ENCODE data around the gene GDI2.

Gene GDI2

GRCh38 chr10:5806745-5807144, 6.5 kb downstream of the GDI2 start:
- no peak for TF ChIP-seq HDGF (IDR thresholded peaks at IDR 0.05; ENCODE audit: borderline replicate concordance)
- no peak for TF ChIP-seq ELF4 (IDR thresholded peaks at IDR 0.05)
- POLR2A ChIA-PET = no interaction called here
- DNase-seq (ENCODE audit: extremely low spot score) = no peak
- CTCF ChIA-PET = interaction anchor here (0.6 kb wide), 1 partner anchor 15 kb away, joined by 5 read pairs; no protein-coding TSS in a partner anchor

GRCh38 chr10:5805711-5806110, 7.5 kb downstream of the GDI2 start:
- ChIA-PET CTCF (no interaction called here), POLR2A (no interaction called here)
- no peak for DNase-seq (ENCODE audit: extremely low spot score)
- TF ChIP-seq NFRKB (IDR thresholded peaks at IDR 0.05) = no peak
- TF ChIP-seq TARDBP (IDR thresholded peaks at IDR 0.05) = no peak
- TF ChIP-seq L3MBTL2 (conservative IDR thresholded peaks at IDR 0.05) = no peak
- TF ChIP-seq SP1 (IDR thresholded peaks at IDR 0.05) = no peak
- no peak for TF ChIP-seq BHLHE40 (IDR thresholded peaks at IDR 0.05; ENCODE audit: borderline replicate concordance)

GRCh38 chr10:5805260-5805659, 8.0 kb downstream of the GDI2 start:
- ChIA-PET CTCF (no interaction called here), POLR2A (interaction anchor here (1.8 kb wide), 1 partner anchor 8 kb away, joined by 7 read pairs; the partner anchor contains the start of gene GDI2)
- TF ChIP-seq HDGF (IDR thresholded peaks at IDR 0.05; ENCODE audit: borderline replicate concordance) (no peak), ZNF384 (IDR thresholded peaks at IDR 0.05) (no peak), ARNT (IDR thresholded peaks at IDR 0.05) (no peak), ELF4 (IDR thresholded peaks at IDR 0.05) (no peak), NFRKB (IDR thresholded peaks at IDR 0.05) (no peak), FOXA1 (IDR thresholded peaks at IDR 0.05) (no peak), LEF1 (IDR thresholded peaks at IDR 0.05; ENCODE audit: borderline replicate concordance) (no peak), L3MBTL2 (conservative IDR thresholded peaks at IDR 0.05) (no peak), PKNOX1 (IDR thresholded peaks at IDR 0.05) (no peak), FOXK2 (IDR thresholded peaks at IDR 0.05) (no peak), TARDBP (IDR thresholded peaks at IDR 0.05) (no peak), SP1 (IDR thresholded peaks at IDR 0.05) (no peak), SUZ12 (IDR thresholded peaks at IDR 0.05) (no peak), BHLHE40 (IDR thresholded peaks at IDR 0.05; ENCODE audit: borderline replicate concordance) (no peak), CTBP1 (IDR thresholded peaks at IDR 0.05; ENCODE audit: borderline replicate concordance) (no peak), FOXM1 (IDR thresholded peaks at IDR 0.05; ENCODE audit: borderline replicate concordance) (no peak)
- DNase-seq (ENCODE audit: extremely low spot score) = no peak

GRCh38 chr10:5804386-5804785, 8.8 kb downstream of the GDI2 start:
- ChIA-PET POLR2A (interaction anchor here (1.8 kb wide), 1 partner anchor 9 kb away, joined by 7 read pairs; the partner anchor contains the start of gene GDI2), CTCF (no interaction called here)
- no peak for TF ChIP-seq TARDBP (IDR thresholded peaks at IDR 0.05)
- TF ChIP-seq SUZ12 (IDR thresholded peaks at IDR 0.05) = no peak
- TF ChIP-seq ELF4 (IDR thresholded peaks at IDR 0.05) = no peak
- no peak for TF ChIP-seq FOXM1 (IDR thresholded peaks at IDR 0.05; ENCODE audit: borderline replicate concordance)
- TF ChIP-seq FOXK2 (IDR thresholded peaks at IDR 0.05) = no peak
- no peak for TF ChIP-seq SP1 (IDR thresholded peaks at IDR 0.05)
- no peak for TF ChIP-seq PKNOX1 (IDR thresholded peaks at IDR 0.05)
- TF ChIP-seq ARNT (IDR thresholded peaks at IDR 0.05) = no peak
- TF ChIP-seq NFRKB (IDR thresholded peaks at IDR 0.05) = no peak
- TF ChIP-seq HDGF (IDR thresholded peaks at IDR 0.05; ENCODE audit: borderline replicate concordance) = no peak
- no peak for DNase-seq (ENCODE audit: extremely low spot score)

- POLR2A ChIA-PET = no interaction called here
- CTCF ChIA-PET = no interaction called here
- no peak for DNase-seq (ENCODE audit: extremely low spot score)
- TF ChIP-seq L3MBTL2 (conservative IDR thresholded peaks at IDR 0.05) (no peak), ZNF384 (IDR thresholded peaks at IDR 0.05) (no peak), ARNT (IDR thresholded peaks at IDR 0.05) (no peak), CTBP1 (IDR thresholded peaks at IDR 0.05; ENCODE audit: borderline replicate concordance) (no peak)
Observed at GRCh38 chr10:5800782-5801181, 12.5 kb downstream of the GDI2 start.

GRCh38 chr10:5794236-5794635, 19.0 kb downstream of the GDI2 start:
- no peak for DNase-seq (ENCODE audit: extremely low spot score)
- ChIA-PET CTCF (no interaction called here), POLR2A (interaction anchor here (1.0 to 1.5 kb wide), 3 partner anchors 15 to 19 kb away, joined by 3 to 5 read pairs (median 3); partner anchors contain the start of gene GDI2)
- no peak for TF ChIP-seq FOXM1 (IDR thresholded peaks at IDR 0.05; ENCODE audit: borderline replicate concordance)
- TF ChIP-seq CTBP1 (IDR thresholded peaks at IDR 0.05; ENCODE audit: borderline replicate concordance) = no peak
- no peak for TF ChIP-seq LEF1 (IDR thresholded peaks at IDR 0.05; ENCODE audit: borderline replicate concordance)
- no peak for TF ChIP-seq ARNT (IDR thresholded peaks at IDR 0.05)
- TF ChIP-seq BHLHE40 (IDR thresholded peaks at IDR 0.05; ENCODE audit: borderline replicate concordance) = no peak
- no peak for TF ChIP-seq SUZ12 (IDR thresholded peaks at IDR 0.05)

- no peak for TF ChIP-seq ELF4 (IDR thresholded peaks at IDR 0.05)
- no peak for DNase-seq (ENCODE audit: extremely low spot score)
- ChIA-PET POLR2A (interaction anchor here (1.3 kb wide), 1 partner anchor 24 kb away, joined by 3 read pairs; the partner anchor contains the start of gene GDI2), CTCF (no interaction called here)
Observed at GRCh38 chr10:5789626-5790025, 23.6 kb downstream of the GDI2 start.

GRCh38 chr10:5788969-5789368, 24.3 kb downstream of the GDI2 start:
- ChIA-PET POLR2A (no interaction called here), CTCF (no interaction called here)
- no peak for TF ChIP-seq L3MBTL2 (conservative IDR thresholded peaks at IDR 0.05)
- TF ChIP-seq FOXK2 (IDR thresholded peaks at IDR 0.05) = no peak
- TF ChIP-seq SUZ12 (IDR thresholded peaks at IDR 0.05) = no peak
- no peak for DNase-seq (ENCODE audit: extremely low spot score)

All from HEK293T (cell line).